ENCODE data around the gene WDR64. TPM values are rescaled to one million over a fixed set of nuclear protein-coding genes. Genes with fewer than 3 reads are reported as not detected.

Gene WDR64
- total and polyA plus RNA-seq, 4 experiments from 2014 or later = 0.16 TPM; not detected in 3

DNA sequence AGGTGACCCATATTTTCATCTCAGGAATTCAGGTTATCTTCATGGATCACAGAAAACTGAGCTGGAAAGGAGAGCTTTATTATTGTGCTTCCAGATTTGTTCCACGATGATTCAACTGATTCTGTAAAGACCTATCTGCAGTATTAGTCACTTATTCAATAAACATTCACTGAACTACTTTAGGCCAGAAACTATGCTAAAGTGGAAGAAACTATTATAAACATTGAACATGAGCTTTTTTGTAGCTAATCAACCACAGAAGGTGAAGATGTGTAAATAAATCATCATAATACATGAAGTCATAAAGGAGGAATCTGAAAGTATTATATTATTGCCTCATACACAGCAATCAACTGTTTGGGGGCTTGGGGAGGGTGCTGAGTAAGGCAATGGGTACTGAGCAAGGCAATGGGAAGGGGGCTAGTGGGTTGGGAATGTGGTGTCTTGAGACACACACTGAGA lies 165.3 kb downstream of the WDR64 start:
- Histone ChIP-seq H3K27ac (ENCODE audit: low read depth, low read length) (no peak overlapping the region), H3K27me3 (ENCODE audit: insufficient read depth, low read length) (no peaks in the 10 kb centered on the region)
- CTCF ChIA-PET (ENCODE audit: partially characterized antibody) = no interaction called here

GRCh38 chr1:241817956-241818612 lies 166.0 kb downstream of the WDR64 start:
- H3K27ac Mint-ChIP-seq = no peak overlapping the region
- ChIA-PET POLR2A (ENCODE audit: partially characterized antibody) (no interaction called here), CTCF (ENCODE audit: partially characterized antibody) (no interaction called here)

More for the DNA sequence above, 165.3 kb downstream of the WDR64 start:
- H3K27me3 Mint-ChIP-seq = peaks cover 3 to 7% of the 10 kb centered on the region in 2 donors
- POLR2A ChIA-PET (ENCODE audit: partially characterized antibody) = no interaction called here
- Histone ChIP-seq H3K4me1 (ENCODE audit: insufficient read depth, low read length) (no peaks in the 10 kb centered on the region), H3K4me3 (ENCODE audit: low read length in 2 of 2) (no peak overlapping the region), H3K36me3 (ENCODE audit: insufficient read depth, low read length) (no peaks in the 10 kb centered on the region), H3K9me3 (ENCODE audit: control insufficient read depth in 1 of 2, low read length in 2 of 2) (no peaks in the 10 kb centered on the region)
- no peak overlapping the region for H3K4me3 Mint-ChIP-seq
- no peaks in the 10 kb centered on the region for H3K36me3 Mint-ChIP-seq
- intact Hi-C loops (cut with micrococcal nuclease) = no loop called here
- H3K27ac Mint-ChIP-seq = no peak overlapping the region
- no peak for DNase-seq
- no peaks in the 10 kb centered on the region for H3K9me3 Mint-ChIP-seq
- H3K4me1 Mint-ChIP-seq = no peaks in the 10 kb centered on the region

DNA sequence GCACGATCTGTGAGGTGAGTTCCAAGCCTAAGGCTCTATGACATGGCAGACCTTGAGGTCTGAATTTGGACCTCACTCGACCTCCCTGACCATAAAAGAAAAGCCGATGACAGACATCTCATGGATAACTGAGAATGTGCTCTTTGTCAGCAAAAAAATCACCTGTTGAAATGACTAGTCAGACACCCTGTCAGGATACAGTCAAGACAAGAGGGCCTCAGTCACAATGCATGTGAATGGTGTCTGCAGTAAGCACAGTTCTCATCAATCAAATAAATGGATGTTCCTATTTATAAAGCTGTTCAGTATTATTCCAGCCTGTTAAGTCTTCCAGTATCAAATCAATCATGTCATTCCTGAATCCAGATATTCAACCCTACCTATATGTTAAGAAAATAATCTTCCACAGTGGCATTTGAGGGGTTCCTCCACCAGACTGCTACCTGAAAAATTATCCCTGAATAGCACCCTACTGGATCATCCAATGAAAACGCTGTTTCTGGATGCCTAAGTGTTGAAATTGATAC lies 167.3 kb downstream of the WDR64 start:
- H3K27me3 ChIP-seq (ENCODE audit: insufficient read depth, low read length) = no peaks in the 10 kb centered on the region
- CTCF ChIA-PET (ENCODE audit: partially characterized antibody) = no interaction called here
- no peak overlapping the region for H3K27ac ChIP-seq (ENCODE audit: low read depth, low read length)
- intact Hi-C loops (cut with micrococcal nuclease) = no loop called here
- H3K9me3 ChIP-seq (ENCODE audit: control insufficient read depth in 1 of 2, low read length in 2 of 2) = no peaks in the 10 kb centered on the region
- Mint-ChIP-seq H3K27ac (peak overlapping the region in 1 of 7 donors; percentile 2), H3K4me3 (no peak overlapping the region), H3K36me3 (no peaks in the 10 kb centered on the region), H3K9me3 (no peaks in the 10 kb centered on the region), H3K4me1 (no peaks in the 10 kb centered on the region), H3K27me3 (peaks cover 0 to 5% of the 10 kb centered on the region in 2 donors)
- no peaks in the 10 kb centered on the region for H3K36me3 ChIP-seq (ENCODE audit: insufficient read depth, low read length)
- no peak for DNase-seq
- H3K4me1 ChIP-seq (ENCODE audit: insufficient read depth, low read length) = no peaks in the 10 kb centered on the region
- POLR2A ChIA-PET (ENCODE audit: partially characterized antibody) = no interaction called here
- H3K4me3 ChIP-seq (ENCODE audit: low read length in 2 of 2) = no peak overlapping the region

More at GRCh38 chr1:241817956-241818612, 166.0 kb downstream of the WDR64 start:
- Mint-ChIP-seq H3K4me3 (no peak overlapping the region), H3K27me3 (peaks cover 0 to 5% of the 10 kb centered on the region in 2 donors), H3K4me1 (no peaks in the 10 kb centered on the region), H3K36me3 (no peaks in the 10 kb centered on the region), H3K9me3 (no peaks in the 10 kb centered on the region)
- intact Hi-C loops (cut with micrococcal nuclease) = no loop called here
- H3K4me3 ChIP-seq (ENCODE audit: low read length in 2 of 2) = no peak overlapping the region
- no peak overlapping the region for H3K27ac ChIP-seq (ENCODE audit: low read depth, low read length)
- no peaks in the 10 kb centered on the region for H3K9me3 ChIP-seq (ENCODE audit: control insufficient read depth in 1 of 2, low read length in 2 of 2)
- H3K4me1 ChIP-seq (ENCODE audit: insufficient read depth, low read length) = no peaks in the 10 kb centered on the region
- no peak for DNase-seq
- H3K36me3 ChIP-seq (ENCODE audit: insufficient read depth, low read length) = no peaks in the 10 kb centered on the region
- H3K27me3 ChIP-seq (ENCODE audit: insufficient read depth, low read length) = no peaks in the 10 kb centered on the region

GRCh38 chr1:241821363-241821762 lies 169.3 kb downstream of the WDR64 start:
- ChIA-PET POLR2A (ENCODE audit: partially characterized antibody) (no interaction called here), CTCF (ENCODE audit: partially characterized antibody) (no interaction called here)
- no peaks in the 10 kb centered on the region for H3K36me3 ChIP-seq (ENCODE audit: insufficient read depth, low read length)
- intact Hi-C loops (cut with micrococcal nuclease) = no loop called here
- H3K4me3 ChIP-seq (ENCODE audit: low read length in 2 of 2) = no peak overlapping the region
- no peaks in the 10 kb centered on the region for H3K4me1 Mint-ChIP-seq
- H3K36me3 Mint-ChIP-seq = no peaks in the 10 kb centered on the region
- DNase-seq = no peak
- peaks cover 0 to 5% of the 10 kb centered on the region in 2 donors for H3K27me3 Mint-ChIP-seq
- H3K27ac ChIP-seq (ENCODE audit: low read depth, low read length) = no peak overlapping the region
- H3K4me1 ChIP-seq (ENCODE audit: insufficient read depth, low read length) = no peaks in the 10 kb centered on the region
- H3K4me3 Mint-ChIP-seq = no peak overlapping the region
- no peaks in the 10 kb centered on the region for H3K27me3 ChIP-seq (ENCODE audit: insufficient read depth, low read length)
- no peaks in the 10 kb centered on the region for H3K9me3 ChIP-seq (ENCODE audit: control insufficient read depth in 1 of 2, low read length in 2 of 2)
- H3K9me3 Mint-ChIP-seq = no peaks in the 10 kb centered on the region
- no peak overlapping the region for H3K27ac Mint-ChIP-seq

- no peaks in the 10 kb centered on the region for H3K4me1 Mint-ChIP-seq
- ChIA-PET CTCF (ENCODE audit: partially characterized antibody) (no interaction called here), POLR2A (ENCODE audit: partially characterized antibody) (no interaction called here)
- Histone ChIP-seq H3K36me3 (ENCODE audit: insufficient read depth, low read length) (no peaks in the 10 kb centered on the region), H3K9me3 (ENCODE audit: control insufficient read depth in 1 of 2, low read length in 2 of 2) (no peaks in the 10 kb centered on the region), H3K27ac (ENCODE audit: low read depth, low read length) (no peak overlapping the region), H3K27me3 (ENCODE audit: insufficient read depth, low read length) (no peaks in the 10 kb centered on the region), H3K4me3 (ENCODE audit: low read length in 2 of 2) (no peak overlapping the region), H3K4me1 (ENCODE audit: insufficient read depth, low read length) (no peaks in the 10 kb centered on the region)
- no peaks in the 10 kb centered on the region for H3K36me3 Mint-ChIP-seq
- H3K4me3 Mint-ChIP-seq = no peak overlapping the region
- no peak overlapping the region for H3K27ac Mint-ChIP-seq
- no peaks in the 10 kb centered on the region for H3K27me3 Mint-ChIP-seq
- intact Hi-C loops (cut with micrococcal nuclease) = no loop called here
- DNase-seq = no peak
- H3K9me3 Mint-ChIP-seq = no peaks in the 10 kb centered on the region
Observed at GRCh38 chr1:241822846-241823245, 170.8 kb downstream of the WDR64 start.

GRCh38 chr1:241823925-241824324 lies 171.8 kb downstream of the WDR64 start:
- H3K27me3 Mint-ChIP-seq = no peaks in the 10 kb centered on the region
- H3K27me3 ChIP-seq (ENCODE audit: insufficient read depth, low read length) = no peaks in the 10 kb centered on the region
- POLR2A ChIA-PET (ENCODE audit: partially characterized antibody) = no interaction called here
- no peak overlapping the region for H3K4me3 Mint-ChIP-seq
- no peak overlapping the region for H3K27ac ChIP-seq (ENCODE audit: low read depth, low read length)
- no peak for DNase-seq
- peak overlapping the region in 1 of 7 donors; percentile 23 for H3K27ac Mint-ChIP-seq
- intact Hi-C loops (cut with micrococcal nuclease) = no loop called here
- no peaks in the 10 kb centered on the region for H3K4me1 Mint-ChIP-seq
- CTCF ChIA-PET (ENCODE audit: partially characterized antibody) = no interaction called here
- H3K36me3 Mint-ChIP-seq = no peaks in the 10 kb centered on the region
- no peaks in the 10 kb centered on the region for H3K4me1 ChIP-seq (ENCODE audit: insufficient read depth, low read length)
- H3K4me3 ChIP-seq (ENCODE audit: low read length in 2 of 2) = no peak overlapping the region
- H3K36me3 ChIP-seq (ENCODE audit: insufficient read depth, low read length) = no peaks in the 10 kb centered on the region
- no peaks in the 10 kb centered on the region for H3K9me3 Mint-ChIP-seq
- H3K9me3 ChIP-seq (ENCODE audit: control insufficient read depth in 1 of 2, low read length in 2 of 2) = no peaks in the 10 kb centered on the region

DNA sequence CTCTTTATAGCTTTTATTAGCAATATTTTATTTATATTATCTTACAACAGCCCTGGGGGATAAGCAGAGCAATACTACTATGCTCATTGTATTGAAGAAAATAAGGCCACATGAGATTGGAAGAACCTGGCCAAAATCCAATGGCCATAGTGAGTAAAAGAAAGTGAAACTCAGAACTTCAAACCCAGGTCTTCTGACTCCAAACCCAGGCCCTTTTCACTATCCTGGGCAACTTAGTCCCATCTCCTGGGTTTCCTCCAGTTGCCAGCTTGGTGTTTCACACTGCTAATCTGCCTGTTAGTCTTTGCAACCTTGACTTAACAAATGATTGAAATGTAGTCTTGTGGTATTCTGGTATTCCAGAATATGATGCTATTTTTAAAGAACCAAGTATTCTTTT lies 173.5 kb downstream of the WDR64 start:
- Histone ChIP-seq H3K36me3 (ENCODE audit: insufficient read depth, low read length) (no peaks in the 10 kb centered on the region), H3K4me1 (ENCODE audit: insufficient read depth, low read length) (no peaks in the 10 kb centered on the region), H3K9me3 (ENCODE audit: control insufficient read depth in 1 of 2, low read length in 2 of 2) (no peaks in the 10 kb centered on the region), H3K27me3 (ENCODE audit: insufficient read depth, low read length) (no peaks in the 10 kb centered on the region), H3K4me3 (ENCODE audit: low read length in 2 of 2) (no peak overlapping the region), H3K27ac (ENCODE audit: low read depth, low read length) (no peak overlapping the region)
- H3K9me3 Mint-ChIP-seq = no peaks in the 10 kb centered on the region
- H3K27me3 Mint-ChIP-seq = peaks cover 0 to 4% of the 10 kb centered on the region in 2 donors
- DNase-seq = no peak
- ChIA-PET POLR2A (ENCODE audit: partially characterized antibody) (no interaction called here), CTCF (ENCODE audit: partially characterized antibody) (interaction anchor here (0.7 kb wide), 1 partner anchor 258 kb away, joined by 5 read pairs; no protein-coding TSS in a partner anchor)
- no peak overlapping the region for H3K4me3 Mint-ChIP-seq
- H3K4me1 Mint-ChIP-seq = no peaks in the 10 kb centered on the region
- no peak overlapping the region for H3K27ac Mint-ChIP-seq
- H3K36me3 Mint-ChIP-seq = no peaks in the 10 kb centered on the region
- intact Hi-C loops (cut with micrococcal nuclease) = no loop called here

Data from CD4-positive, alpha-beta memory T cell (primary cell).